AG04449 (cell line): ENCODE measurements around the gene ITPRIPL1.

ENCODE experiments used
- CTCF ChIA-PET: fragments of 350-600 bp; formaldehyde crosslinking; extraction: SDS; loops from one replicate; lab custom pipeline; 2021; ENCODE audit warnings: antibody characterized with exemption; lab: Yijun Ruan, JAX
- POLR2A ChIA-PET: fragments of 400-600, 350-600 bp; formaldehyde crosslinking; extraction: SDS; loops from one replicate; lab custom pipeline; 2020; ENCODE audit warnings: antibody characterized with exemption, inconsistent platforms; lab: Yijun Ruan, JAX
- DNase-seq: peaks from one replicate; pipeline ENCODE4 v3.0.0-alpha.2; 2010; ENCODE audit warnings: low read depth, low spot score
- H3K4me3 ChIP-seq: 2 replicates; pipeline ENCODE4 v1.5.1; 2011; ENCODE audit warnings: low read depth, mild to moderate bottlenecking, control low read depth, low read length
- CTCF ChIP-seq: IDR thresholded peaks from one replicate; pipeline ENCODE4 v1.5.1; 2011; ENCODE audit warnings: mild to moderate bottlenecking, moderate library complexity, low read length, control low read depth, inconsistent platforms; ENCODE audit not compliant: insufficient read depth; ENCODE audit errors: missing control alignments

Gene ITPRIPL1

DNA sequence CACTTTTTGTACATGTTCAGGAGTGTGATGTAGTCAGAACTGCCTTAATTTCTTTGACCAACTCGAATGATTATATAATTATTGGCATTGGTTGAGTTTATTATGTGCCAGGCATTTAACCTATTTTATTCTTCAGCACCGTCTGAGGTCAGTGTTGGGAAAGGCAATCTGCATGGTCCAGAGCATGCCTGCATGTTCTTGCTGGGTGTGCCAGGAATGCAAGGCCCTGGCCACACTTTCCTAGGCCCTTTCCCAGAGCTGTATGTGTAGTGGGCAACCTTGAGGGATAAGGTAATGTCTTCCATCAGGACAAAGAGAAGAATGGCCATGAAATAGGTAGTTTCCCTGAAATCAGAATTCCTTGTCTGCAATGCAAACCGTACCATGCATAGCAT is 10.1 kb upstream of the ITPRIPL1 start:
- no peak for DNase-seq
- no peak overlapping the region for H3K4me3 ChIP-seq
- no peak for TF ChIP-seq CTCF
- ChIA-PET CTCF (interaction anchor here (0.9 to 1.8 kb wide), 2 partner anchors 9 to 196 kb away, joined by 3 to 6 read pairs; no protein-coding TSS in a partner anchor), POLR2A (no interaction called here)

- H3K4me3 ChIP-seq, result no peak overlapping the region
- TF ChIP-seq CTCF, result no peak
- ChIA-PET CTCF (interaction anchor here (0.7 to 1.8 kb wide), 5 partner anchors 9 to 195 kb away, joined by 3 to 6 read pairs (median 3); no protein-coding TSS in a partner anchor), POLR2A (no interaction called here)
- no peak for DNase-seq
These were observed 9.6 kb upstream of the ITPRIPL1 start for GRCh38 chr2:96315400-96316071.

DNA sequence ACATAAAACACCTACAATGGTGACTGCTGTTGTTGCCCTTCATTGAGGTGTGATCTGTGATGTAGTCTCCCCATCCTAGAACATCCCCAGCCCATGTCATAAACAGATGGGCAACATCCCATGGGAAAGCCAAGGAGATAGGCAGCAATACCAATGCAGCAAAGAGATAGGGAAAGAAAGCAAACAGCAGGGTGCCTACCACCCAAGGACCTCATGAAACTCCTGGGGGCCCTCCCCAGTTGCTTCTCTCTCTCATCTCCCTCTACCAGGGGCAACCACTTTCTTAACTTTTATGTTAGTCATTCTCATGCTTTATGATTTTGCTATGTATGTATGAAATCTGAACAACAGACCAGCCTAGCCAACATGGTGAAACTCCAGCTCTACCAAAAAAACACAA is 8.1 kb upstream of the ITPRIPL1 start:
- ChIA-PET CTCF (interaction anchor here (1.0 to 1.8 kb wide), 2 partner anchors 11 to 17 kb away, joined by 3 to 6 read pairs; no protein-coding TSS in a partner anchor), POLR2A (no interaction called here)
- no peak for DNase-seq
- no peak for TF ChIP-seq CTCF
- H3K4me3 ChIP-seq, result no peak overlapping the region

DNA sequence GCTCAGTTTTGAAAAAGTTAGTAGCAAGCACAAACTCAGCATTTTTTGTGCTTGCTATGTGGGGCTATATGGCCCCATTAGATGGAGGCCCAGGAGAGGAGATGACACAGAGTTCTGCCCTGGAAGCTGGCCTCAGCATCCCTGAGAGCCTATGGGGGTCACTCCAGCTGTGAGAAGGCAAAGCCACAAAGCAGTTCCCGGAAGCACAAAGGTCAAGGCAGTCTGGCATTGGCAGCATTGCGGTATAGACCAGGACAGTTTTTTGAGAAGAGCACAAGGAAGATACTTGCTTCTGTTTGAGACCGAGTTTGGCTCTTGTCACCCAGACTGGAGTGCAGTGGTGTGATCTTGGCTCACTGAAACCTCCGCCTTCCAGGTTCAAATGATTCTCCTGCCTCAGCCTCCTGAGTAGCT is 7.5 kb upstream of the ITPRIPL1 start:
- POLR2A ChIA-PET, result no interaction called here

DNA sequence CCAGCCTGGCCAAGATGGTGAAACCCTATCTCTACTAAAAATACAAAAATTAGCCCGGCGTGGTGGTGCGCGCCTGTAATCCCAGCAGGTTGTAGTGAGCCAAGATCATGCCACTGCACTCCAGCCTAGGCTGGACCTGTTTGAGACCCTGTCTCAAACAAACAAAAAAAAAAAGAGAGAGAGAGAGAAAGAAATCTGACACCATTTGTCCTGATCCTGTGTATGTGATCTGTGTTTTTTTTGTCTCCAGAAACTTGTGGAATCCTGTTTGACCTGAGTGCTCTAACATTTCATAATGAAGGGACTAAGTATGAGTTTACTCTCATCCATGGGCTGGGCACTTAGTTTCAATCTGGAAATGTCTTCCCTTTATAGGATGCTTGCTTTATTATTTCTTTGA is 6.4 kb upstream of the ITPRIPL1 start:
- H3K4me3 ChIP-seq, result no peak overlapping the region
- ChIA-PET CTCF (no interaction called here), POLR2A (no interaction called here)
- DNase-seq, result no peak
- no peak for TF ChIP-seq CTCF

More for the DNA sequence above, 7.5 kb upstream of the ITPRIPL1 start:
- DNase-seq, result no peak
- CTCF ChIA-PET, result interaction anchor here (1.0 kb wide), 1 partner anchor 17 kb away, joined by 3 read pairs; no protein-coding TSS in a partner anchor
- H3K4me3 ChIP-seq, result no peak overlapping the region
- no peak for TF ChIP-seq CTCF

GRCh38 chr2:96319396-96319795 is 5.7 kb upstream of the ITPRIPL1 start:
- POLR2A ChIA-PET, result no interaction called here
- no peak for DNase-seq
- CTCF ChIA-PET, result interaction anchor here (1.0 kb wide), 1 partner anchor 188 kb away, joined by 4 read pairs; no protein-coding TSS in a partner anchor
- TF ChIP-seq CTCF, result no peak
- no peak overlapping the region for H3K4me3 ChIP-seq
